ENCODE data around the gene LAMC1.

LAMC1 gene

DNA sequence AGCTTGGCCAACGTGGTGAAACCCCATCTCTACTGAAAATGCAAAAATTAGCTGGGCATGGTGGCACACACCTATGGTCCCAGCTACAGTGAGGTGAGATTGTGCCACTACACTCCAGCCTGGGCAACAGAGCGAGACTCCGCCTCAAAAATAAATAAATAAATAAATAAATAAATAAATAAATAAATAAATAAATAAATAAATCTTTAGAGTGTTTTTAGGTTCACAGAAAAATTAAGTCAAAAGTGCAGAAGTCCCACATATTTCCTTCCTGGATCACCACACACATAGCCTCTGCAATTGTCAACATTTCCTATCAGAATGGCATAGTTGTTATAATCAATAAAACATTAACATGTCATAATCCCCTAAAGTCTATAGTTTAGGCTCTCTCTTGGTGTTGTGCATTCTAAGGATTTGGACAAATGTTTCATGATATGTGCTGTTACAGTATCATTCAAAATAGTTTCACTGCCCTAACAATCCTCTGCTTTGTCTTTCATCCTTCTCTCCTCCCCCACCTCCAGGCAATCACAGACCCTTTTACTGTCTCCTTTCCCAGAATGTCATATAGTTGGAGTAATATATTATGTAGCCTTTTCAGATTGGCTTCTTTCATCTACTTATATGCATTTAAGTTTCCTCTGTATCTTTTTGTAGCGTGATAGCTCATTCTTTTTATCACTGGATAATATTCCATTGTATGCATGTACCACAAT lies 58.3 kb downstream of the LAMC1 start:
- DNase-seq = no peak

DNA sequence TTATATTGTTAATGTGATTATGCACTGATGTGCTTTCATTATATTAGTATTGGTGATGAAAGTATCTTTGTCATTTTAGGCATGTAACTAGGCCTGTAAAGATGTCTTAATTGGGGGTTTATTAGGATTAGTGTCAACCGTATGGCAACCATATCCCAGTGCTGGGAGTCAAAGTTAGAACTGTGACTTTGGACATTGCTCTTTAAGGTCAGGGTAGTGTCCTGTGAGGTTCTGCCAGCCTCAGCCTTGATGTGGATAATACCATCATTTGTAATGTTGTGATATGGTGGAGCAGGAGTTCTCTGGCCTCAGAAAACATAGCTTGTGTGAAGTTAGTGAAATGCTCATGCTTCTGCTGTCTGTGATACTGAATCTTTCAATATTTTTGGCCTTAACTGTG lies 59.4 kb downstream of the LAMC1 start:
- no peak for DNase-seq

DNA sequence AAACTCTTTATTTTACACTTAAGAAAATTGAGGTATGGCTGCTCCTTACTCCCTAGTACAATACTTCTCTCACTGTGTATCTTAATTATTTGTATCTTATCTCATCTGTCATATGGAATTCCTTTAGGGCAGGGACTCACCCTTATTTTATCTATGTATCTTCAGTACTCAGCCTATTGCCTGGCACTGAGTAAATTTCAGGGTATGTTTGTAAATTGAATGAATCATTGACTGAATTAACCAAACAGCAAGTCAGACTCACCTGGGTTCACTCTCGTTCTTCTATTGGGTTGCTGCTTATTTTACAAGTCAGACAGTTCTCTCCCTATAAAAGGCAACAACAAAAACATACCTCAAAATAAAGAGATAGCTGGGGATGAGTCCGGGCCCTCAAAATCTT lies 63.8 kb downstream of the LAMC1 start:
- no peak for DNase-seq

DNA sequence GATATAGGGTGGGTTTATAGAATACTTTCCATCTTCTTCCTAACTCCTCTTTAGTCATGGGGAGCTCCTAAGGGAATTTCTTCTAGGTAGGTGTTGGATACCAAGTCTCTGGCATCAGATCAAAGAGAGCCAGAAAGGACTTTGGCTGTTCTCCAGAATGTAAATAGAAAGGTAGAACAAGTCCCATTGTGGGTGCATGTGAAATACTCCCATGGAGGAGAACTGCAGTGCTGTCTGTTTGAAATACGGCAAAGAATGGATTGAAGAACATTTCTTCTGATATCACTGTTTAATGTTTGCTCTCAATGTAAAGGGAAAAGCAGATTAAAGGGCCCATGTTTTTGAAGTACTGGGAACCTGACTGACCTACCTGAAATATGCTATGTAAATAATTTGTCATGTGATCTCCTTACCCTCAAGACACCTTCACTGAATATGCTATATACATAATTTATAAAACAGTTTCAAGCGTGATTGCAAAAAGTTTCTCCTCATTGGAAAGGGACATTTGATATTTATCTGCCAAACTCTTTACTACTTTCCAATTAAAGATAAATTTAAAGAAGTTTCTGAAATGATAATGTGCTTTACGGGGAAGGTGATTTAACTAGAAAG lies 65.9 kb downstream of the LAMC1 start:
- DNase-seq = no peak

DNA sequence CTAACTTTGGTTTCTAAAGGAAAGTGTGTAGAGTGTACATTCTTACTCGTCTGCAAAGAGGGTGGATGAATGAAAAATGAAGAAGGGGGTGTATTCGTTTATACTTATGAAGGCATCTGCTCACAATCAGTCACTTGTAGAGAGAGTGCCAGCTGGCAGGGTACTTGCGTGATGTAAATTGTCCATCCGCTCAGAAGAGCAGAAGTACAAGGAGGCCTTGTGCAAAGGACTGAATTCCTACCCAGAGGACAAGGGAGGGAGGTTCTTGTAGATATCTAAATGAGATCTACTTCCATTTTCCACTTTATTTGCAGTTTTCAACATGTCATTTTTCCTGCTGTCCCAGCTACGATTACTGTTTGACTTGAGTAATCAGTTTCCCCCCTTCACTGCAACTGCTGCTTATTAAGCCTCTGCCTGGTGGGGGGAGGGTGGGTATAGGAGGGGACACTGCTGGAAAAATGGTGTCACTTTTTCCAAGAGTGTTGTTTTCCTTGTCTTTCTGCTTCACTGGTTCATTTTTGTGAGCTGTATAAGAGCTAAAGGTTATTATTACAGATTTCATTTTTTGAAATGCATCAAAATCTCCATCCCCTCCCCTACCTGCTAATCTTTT lies 67.3 kb downstream of the LAMC1 start:
- no peak for DNase-seq

DNA sequence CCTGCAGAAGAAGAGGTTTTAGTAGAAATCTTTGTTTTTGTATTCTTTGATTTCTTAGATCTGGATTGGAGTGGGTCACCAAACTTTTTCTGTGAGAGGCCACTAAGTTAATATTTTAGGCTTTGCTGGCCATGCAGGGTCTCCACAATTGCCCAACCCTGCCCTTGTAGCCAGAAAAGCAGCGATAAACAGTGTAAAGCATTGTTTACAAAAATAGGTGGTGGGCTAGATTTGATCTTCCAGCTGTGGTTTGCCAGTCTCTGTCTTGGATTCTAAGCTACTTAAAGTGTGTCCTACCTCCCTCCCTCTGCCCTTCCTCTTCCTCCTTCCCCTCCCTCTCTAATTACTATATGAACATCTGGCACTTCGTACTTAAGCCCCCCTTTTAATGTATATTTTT lies 68.0 kb downstream of the LAMC1 start:
- no peak for DNase-seq

DNA sequence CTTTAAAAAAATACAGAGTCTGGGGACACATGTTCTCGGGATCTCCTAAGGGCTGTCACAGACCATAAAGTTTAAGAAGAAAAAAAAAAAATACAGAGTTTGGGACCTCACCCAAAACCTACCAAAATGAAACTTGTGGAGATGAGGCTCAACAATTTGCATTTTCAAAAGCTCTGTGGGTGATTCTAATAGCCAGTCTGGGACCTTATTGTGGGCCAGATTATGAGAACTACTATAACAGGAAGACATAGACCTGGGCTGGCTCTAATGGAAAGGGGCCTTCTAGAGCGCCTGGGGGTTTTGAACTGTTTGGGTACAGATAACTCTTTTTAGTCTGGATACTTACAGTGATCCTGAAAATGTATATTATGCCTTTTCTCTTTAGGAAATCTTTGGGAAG lies 69.1 kb downstream of the LAMC1 start:
- DNase-seq = no peak

DNA sequence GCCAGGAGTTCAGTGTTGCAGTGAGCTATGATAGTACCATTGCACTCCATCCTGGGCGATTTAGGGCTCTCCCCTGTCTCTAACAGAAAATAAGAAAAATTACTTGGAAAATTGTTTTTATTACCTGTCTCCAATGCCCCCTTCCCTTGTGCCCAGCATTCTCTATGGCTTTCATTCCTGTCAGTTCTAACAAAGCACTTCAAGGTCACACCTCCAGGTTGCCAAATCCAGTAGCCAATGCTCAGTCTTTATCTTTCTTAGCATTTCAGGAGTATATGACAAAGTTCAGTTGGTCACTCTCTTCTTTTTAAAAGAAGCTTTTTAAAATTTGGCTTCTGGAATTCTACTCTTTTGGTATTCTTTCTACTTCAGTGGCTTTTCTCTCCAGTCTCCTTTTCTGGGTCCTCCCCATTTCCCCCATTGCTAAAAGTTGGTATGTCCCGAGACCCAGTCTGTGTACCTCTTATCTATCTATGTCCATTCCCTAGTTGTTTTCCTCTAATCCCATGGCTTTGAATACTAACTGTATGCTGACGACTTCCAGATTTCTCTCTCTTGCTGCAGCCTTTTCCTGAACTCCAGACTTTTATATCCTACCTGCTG lies 69.9 kb downstream of the LAMC1 start:
- DNase-seq = no peak

DNA sequence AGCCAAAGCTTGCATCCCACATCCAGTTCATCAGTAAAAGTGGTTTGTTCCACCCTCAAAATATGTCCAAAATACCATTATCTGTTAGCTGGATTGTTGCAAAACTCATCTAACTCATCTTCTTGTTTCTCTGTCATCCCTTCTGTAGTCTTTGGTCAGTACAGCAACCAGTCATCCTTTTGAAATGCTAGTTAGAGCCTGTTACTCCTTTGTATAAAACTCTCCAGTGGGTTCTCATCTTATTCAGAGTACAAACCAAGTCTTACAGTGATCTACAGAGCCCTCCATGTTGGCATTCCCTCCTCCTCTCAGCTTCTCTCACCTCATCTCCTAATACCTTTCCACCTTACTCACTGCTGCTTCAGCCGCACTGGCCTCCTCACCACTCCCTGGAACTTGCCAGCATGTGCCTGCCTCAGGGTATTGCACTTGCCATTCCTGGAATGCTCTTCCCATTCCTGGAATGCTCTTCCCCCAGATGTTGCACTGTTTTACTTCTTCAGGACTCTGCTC lies 70.6 kb downstream of the LAMC1 start:
- DNase-seq = peak; percentile 97

DNA sequence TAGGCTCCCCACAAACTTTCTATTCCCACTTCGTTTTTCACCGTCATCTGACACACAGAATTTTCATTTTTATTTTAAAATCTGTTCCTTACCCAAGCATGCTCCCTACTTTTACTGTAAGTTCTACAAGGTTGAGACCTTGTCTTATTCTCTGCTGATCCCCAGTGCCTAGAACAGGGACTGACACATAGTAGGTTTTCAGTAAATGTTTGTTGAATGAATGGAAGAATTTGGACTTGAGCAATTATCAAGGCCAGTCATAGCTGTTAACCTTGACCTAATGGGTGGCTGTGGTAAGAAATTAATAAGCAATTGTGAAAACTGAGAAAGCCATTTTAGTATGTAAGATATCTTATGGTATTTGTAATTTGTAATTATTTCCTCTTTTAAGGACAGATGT lies 71.1 kb downstream of the LAMC1 start:
- DNase-seq = no peak

DNA sequence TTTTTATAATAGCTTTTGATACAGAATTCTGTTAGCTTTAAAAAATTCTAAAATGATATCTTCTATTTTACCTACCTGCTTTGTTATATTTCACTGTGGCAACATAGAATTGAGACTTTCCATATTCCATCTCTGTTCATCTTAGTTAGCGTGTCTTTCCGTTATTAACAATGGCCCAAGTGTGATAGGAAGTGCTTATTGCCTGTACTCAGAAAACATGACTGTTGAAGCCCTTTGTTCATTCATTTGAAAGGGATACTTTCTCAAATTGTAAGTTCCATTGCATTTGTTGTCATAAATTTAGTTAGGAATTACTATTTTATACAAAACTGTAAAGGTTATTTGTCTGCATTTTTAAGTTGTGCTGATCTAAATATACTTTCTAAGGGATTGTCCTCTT lies 73.1 kb downstream of the LAMC1 start:
- DNase-seq = no peak

DNA sequence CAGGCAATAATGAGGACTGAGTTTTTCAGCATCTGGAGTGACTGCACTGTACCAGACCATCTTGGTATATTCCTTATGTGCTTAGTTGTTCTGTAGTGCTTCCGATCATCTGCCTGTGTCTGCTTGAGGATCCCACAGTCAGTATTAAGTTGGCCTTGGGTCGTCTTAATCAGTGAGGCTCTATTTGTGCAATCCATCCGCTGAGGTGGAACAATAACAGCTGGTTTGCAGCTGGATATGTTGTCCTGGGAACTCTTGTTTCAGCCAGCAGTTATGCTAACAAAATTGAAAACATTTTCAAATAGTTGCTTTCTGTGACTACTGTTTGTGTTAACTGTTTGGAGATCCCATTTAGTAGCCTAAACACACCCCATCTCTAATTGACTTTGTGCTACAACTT lies 73.7 kb downstream of the LAMC1 start:
- no peak for DNase-seq

DNA sequence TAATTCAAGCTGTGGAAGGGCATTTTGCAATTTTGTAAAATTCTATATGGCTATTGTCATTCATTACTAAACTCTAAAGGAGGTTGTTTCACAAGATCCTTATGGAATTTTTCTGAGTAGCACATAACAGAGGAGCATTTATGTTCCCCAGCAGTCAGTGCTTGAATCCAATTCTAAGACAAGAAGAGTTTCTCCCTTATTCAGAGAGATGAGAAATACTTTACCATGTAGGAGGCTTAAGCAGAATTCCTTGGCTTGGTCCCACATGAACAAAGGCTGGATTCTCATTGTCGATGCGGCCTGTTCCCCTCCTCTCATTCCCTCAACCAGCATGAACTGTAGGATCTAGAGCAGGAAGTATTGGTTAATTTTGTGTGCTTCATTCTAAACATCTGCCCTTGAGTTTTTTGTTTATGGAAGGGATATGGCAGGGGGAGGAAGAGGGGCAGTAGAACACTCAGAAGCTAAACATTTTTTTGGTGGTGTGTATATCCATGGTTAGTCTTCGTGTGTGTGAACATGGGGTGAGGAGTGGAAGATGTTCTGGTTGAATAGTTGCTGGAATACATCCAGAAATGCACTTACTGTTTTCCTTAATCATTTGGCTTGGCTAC lies 74.3 kb downstream of the LAMC1 start:
- no peak for DNase-seq

DNA sequence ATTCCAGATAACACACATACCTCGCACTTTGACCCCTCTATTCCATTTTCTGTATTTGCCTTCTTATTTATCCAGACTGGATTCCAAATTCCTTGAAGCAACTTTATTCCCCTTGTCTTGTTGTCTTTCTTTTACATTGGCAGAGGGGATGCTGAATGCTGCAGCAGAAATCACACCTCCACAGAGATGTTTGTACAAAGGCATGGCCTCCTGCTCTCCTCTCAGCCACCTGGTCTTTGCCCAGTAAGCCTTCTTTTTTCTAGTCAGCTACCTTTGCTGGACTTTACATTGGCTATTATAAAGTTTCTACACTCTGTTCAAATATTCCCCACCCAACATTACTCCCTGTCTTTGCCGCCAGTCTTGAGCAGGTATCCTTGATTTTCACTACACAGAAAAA lies 75.1 kb downstream of the LAMC1 start:
- no peak for DNase-seq

DNA sequence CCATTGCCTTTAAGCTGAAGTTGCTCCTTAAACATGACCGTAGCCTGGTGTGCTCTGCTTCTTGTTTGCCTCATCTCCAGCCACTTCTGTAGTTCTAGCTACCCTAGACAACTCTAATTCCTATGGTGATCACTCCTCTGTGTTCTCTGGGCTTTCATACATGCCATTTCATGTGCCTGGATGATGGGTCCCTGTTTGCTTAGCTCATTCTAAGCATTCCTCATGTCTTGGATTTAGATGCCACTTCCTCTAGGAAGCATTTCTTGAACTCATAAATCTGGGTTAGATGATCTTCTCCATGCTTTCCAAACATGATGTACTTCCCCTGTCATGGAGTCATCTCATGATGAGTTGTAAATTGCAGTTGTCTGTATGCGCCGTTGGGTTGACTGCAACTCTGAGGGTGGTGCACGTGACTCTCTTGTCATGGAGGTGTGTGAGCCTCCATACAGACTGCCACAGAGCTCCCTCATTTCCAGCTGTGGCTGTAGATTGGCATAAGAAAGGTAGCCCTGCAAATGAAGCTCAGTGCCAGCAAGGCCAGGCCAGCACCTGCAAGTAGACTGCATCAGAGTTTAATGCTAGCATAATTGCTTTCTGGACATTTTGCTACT lies 77.2 kb downstream of the LAMC1 start:
- no peak for DNase-seq

DNA sequence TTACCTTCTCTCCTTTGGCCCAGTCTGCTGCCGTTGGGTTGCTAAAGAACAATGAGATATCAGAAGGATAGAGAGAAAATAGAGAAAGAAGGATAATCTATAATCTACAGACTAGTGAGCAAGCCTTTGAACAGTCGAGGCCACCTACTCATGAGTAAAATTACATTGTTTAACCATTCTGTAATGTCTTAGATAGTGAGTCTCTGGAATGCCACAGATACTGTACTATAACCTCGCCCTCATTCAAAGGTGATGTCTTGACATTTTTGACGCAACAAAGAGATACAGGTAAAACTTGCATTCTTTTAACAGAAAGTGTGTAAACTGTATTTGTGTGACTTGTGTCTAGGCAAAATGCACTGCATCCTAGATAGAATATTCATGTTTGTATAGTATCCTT lies 77.9 kb downstream of the LAMC1 start:
- no peak for DNase-seq

DNA sequence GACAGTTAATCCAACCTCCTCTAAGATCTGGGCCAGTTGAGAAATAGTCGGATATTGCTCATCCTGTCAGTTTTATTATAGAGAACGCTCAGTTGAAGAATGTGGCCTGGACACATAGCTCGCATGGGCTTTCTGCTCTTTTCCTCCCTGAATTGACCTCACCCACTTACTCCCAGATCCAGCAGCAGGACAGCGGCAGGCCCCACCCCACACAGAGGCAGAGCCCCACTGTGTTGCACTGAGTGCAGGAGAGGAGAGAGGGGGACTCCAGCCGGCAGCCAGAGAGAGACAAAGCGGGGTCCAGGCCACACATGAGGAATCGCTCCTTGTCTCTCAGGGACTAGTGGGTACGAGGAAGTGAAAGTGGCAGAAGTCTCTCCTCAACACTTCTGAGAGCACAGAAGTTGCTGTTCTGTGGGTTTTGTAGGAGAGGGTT lies 78.6 kb downstream of the LAMC1 start:
- peak; percentile 60 for DNase-seq

DNA sequence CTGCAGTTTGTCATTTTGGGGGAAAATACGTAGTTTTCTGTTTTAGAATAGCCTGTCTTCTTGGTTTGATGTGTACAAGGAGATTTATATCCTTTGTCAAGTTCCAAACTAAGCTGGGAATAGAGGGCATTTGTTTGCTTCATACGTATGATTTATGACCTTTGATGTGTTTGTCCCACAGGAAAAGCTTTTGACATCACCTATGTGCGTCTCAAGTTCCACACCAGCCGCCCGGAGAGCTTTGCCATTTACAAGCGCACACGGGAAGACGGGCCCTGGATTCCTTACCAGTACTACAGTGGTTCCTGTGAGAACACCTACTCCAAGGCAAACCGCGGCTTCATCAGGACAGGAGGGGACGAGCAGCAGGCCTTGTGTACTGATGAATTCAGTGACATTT lies 79.9 kb downstream of the LAMC1 start:
- DNase-seq = no peak

DNA sequence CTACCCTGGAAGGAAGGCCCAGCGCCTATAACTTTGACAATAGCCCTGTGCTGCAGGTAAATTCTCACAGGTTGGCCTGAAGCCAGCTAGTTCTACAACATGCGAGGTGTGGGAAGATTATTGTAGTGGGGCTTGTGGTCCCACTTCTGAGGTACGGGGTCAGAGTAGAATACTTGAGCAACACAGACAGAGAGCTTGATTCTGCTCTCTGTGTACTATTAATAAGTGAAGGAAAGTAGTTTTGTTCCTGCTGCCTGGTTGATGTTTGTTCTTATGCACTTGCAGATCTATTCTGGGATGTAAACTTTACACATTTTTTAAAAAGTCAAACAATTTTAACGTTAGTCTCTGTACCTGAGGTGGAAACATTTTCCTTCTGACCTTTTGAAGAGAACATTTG lies 80.4 kb downstream of the LAMC1 start:
- no peak for DNase-seq

DNA sequence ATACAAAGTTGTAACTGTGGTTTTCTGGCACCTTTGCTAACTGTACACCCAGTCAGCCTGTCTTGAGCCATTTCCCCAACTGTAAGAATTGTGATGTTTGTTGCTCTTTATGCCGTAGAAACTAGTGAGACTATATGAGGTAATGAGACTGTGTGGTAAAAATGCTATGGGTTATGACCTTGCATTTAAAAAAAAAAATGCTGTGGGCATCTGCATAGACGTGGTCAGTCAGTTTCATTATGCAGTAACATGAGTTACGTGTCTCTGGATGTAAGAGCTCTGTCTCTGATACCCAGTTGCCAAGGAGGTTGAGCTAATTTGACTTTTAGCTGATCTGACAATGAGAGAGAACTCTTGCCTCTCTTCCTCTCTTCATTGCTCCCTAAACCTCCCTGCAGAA lies 82.2 kb downstream of the LAMC1 start:
- no peak for DNase-seq

DNA sequence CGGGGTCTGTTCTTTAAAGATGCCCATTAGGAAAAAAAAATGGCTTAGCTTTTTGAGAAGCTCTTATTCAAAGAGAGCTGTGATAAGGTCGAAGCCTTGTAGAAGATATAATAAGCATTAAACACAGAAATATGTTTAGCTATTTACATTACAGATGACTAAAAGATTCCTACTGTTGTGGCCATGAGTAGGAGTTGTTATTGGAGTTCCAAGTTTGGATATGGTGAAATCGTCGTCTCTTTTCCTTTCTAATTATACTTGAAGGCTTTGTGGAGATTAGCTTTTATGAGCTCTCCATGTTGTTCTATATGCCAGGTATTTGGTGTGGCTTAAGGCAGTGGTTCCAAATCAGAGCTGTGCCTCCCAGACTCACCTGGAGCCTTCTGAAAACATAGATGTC lies 82.9 kb downstream of the LAMC1 start:
- DNase-seq = no peak

DNA sequence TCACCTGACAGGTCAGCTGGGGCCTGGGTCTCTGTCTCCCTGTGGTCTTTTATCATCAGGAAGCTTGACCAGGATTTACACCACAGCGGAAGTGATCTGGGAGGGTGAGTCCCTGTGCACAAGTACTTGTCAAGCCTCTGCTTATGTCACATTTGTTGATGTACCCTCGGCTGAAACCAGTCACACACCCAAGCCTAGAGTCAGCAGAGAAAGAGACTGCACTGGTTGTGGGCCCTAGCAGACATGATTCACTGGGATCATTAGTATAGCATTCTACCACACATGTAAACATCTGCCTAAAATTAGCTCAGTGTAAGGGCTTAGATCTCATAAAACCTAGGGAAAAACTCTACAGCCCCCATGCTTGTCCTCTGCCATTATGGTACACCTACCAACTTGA lies 83.5 kb downstream of the LAMC1 start:
- DNase-seq = no peak

DNA sequence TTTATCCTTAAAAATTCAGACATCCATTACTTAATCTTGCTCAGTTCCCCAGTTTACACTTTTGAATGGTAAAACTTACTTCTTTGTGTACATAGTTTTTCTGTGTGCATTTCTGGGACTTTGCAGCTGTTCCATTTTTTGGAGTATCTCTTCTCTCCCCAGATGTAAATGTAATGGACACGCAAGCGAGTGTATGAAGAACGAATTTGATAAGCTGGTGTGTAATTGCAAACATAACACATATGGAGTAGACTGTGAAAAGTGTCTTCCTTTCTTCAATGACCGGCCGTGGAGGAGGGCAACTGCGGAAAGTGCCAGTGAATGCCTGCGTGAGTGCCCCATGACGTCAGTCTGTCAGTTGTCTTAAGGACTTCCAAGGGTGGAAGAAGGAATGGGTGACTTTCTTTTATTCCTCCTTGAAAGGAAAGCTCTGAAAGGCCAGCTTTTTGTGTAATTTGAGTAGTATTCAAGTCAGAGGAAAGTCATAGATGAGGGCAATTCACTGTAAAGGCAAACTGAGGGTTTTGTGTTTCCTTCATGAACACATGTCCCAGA lies 87.2 kb downstream of the LAMC1 start:
- DNase-seq = no peak

Data from islet precursor cell (in vitro differentiated cells).